CD4-positive, CD25-positive, alpha-beta regulatory T cell (primary cell): ENCODE data around the gene RHOT2. TPM values are rescaled to one million over a fixed set of nuclear protein-coding genes. Genes with fewer than 3 reads are reported as not detected.

Source experiments
- ATAC-seq, 2 donors: fragments of 150-1000 bp; cut with Tn5 transposase; one replicate each; pipeline ENCODE4 v1.10.0; 2021; ENCODE audit warnings: low read depth in 2 of 2, moderate number of reproducible peaks in 2 of 2, moderate library complexity in 1 of 2
- DNase-seq, 3 donors: peaks; one replicate each; pipeline versions ENCODE4 v3.0.0 to v3.0.0-alpha.2; 2012 to 2022; ENCODE audit warnings: mixed read lengths in 1 of 3
- H3K27ac ChIP-seq: one replicate; pipeline ENCODE4 v1.7.0; 2013; ENCODE audit warnings: mild to moderate bottlenecking, low read length; ENCODE audit not compliant: insufficient read depth, poor library complexity, severe bottlenecking
- H3K27me3 ChIP-seq: one replicate; pipeline ENCODE4 v1.7.0; 2013; ENCODE audit warnings: low read length; ENCODE audit not compliant: control insufficient read depth, insufficient read depth
- H3K36me3 ChIP-seq: one replicate; pipeline ENCODE4 v1.7.0; 2013; ENCODE audit warnings: mild to moderate bottlenecking, low read length, moderate library complexity; ENCODE audit not compliant: control insufficient read depth, insufficient read depth
- H3K4me1 ChIP-seq: 2 replicates; pipeline ENCODE4 v1.7.0; 2013; ENCODE audit warnings: mild to moderate bottlenecking, low read length; ENCODE audit not compliant: insufficient read depth, control insufficient read depth, poor library complexity, severe bottlenecking
- H3K4me3 ChIP-seq: one replicate; pipeline ENCODE4 v1.7.0; 2013; ENCODE audit warnings: low read depth, mild to moderate bottlenecking, low read length, moderate library complexity
- H3K9me3 ChIP-seq, 2 experiments: 1 replicate in 1 of 2; 2 replicates in 1 of 2; pipeline ENCODE4 v1.7.0; 2013; ENCODE audit warnings: low read length in 2 of 2, mild to moderate bottlenecking in 1 of 2, moderate library complexity in 1 of 2; ENCODE audit not compliant: control insufficient read depth in 2 of 2
- H3K27ac Mint-ChIP-seq, 3 donors: one replicate each; pipeline ENCODE4 v1.8.0; 2020 to 2022; ENCODE audit warnings: mild to moderate bottlenecking in 3 of 3, mixed read lengths in 3 of 3, moderate library complexity in 2 of 3
- H3K27me3 Mint-ChIP-seq: one replicate; pipeline ENCODE4 v1.8.0; 2022; ENCODE audit warnings: mild to moderate bottlenecking, mixed read lengths
- H3K36me3 Mint-ChIP-seq: one replicate; pipeline ENCODE4 v1.8.0; 2020; ENCODE audit warnings: mixed read lengths
- H3K4me1 Mint-ChIP-seq, 4 donors: one replicate each; pipeline ENCODE4 v1.8.0; 2020 to 2022; ENCODE audit warnings: mixed read lengths in 4 of 4, mild to moderate bottlenecking in 1 of 4
- H3K4me3 Mint-ChIP-seq, 4 donors: one replicate each; pipeline ENCODE4 v1.8.0; 2020 to 2022; ENCODE audit warnings: mild to moderate bottlenecking in 4 of 4, mixed read lengths in 4 of 4, moderate library complexity in 3 of 4
- H3K9me3 Mint-ChIP-seq, 7 donors: one replicate each; pipeline ENCODE4 v1.8.0; 2020 to 2022; ENCODE audit warnings: mixed read lengths in 7 of 7, mild to moderate bottlenecking in 3 of 7, moderate library complexity in 2 of 7
- polyA plus RNA-seq, 4 donors: library from polyadenylated mRNA; unstranded; fragments of 300-500 nt; fragmentation: Illumina TruSeq; gene quantifications; one replicate each; pipeline ENCODE4 v1.2.3, GENCODE V29; 2021
- total RNA-seq: library from RNA; stranded (reverse); gene quantifications from one replicate; pipeline ENCODE4 v1.2.3, GENCODE V29; 2022

Gene RHOT2
- total and polyA plus RNA-seq, 5 donors from 2014 or later, result 34.3 to 212 (median 41.8) TPM

DNA sequence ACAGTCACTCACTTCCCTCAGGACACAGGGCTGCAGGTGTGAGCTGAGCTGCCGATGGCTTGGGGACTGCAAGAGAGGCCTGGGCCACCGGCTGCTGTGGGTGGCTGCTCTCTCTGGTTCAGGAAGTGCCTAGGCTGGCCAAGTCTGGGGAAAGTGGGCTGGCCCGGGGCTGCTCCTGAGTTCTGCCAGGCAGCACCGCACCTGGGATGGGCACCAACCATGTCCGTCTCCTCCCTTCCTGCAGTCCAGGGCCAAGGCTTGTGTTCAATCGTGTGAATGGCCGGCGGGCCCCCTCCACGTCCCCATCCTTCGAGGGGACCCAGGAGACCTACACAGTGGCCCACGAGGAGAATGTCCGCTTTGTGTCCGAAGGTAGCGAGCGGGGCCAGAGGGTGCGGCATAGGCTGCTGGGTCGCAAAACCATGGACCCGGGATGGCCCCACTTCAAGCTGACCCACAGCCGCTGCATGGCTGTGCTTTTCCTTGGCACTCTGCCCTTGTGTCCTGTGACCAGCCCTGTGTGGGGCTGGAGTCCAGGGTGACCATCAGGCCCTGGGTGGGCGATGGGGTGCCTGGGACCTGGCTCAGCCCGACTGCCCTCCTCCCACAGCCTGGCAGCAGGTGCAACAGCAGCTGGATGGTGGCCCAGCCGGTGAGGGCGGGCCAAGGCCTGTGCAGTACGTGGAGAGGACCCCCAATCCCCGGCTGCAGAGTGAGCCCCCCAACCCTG lies 20.6 kb upstream of the RHOT2 start:
- Mint-ChIP-seq H3K27ac (no peak overlapping the region), H3K36me3 (no peaks in the 10 kb centered on the region), H3K4me1 (peaks cover 0 to 35% (median 3%) of the 10 kb centered on the region in 4 donors), H3K27me3 (no peaks in the 10 kb centered on the region), H3K4me3 (peak overlapping the region in 1 of 4 donors; percentile 16), H3K9me3 (no peaks in the 10 kb centered on the region)
- ATAC-seq (no peak), DNase-seq (no peak)
- Histone ChIP-seq H3K36me3 (no peaks in the 10 kb centered on the region), H3K27me3 (no peaks in the 10 kb centered on the region), H3K9me3 (no peaks in the 10 kb centered on the region), H3K4me1 (peaks cover 32% of the 10 kb centered on the region), H3K4me3 (no peak overlapping the region), H3K27ac (peak overlapping the region; percentile 91)

DNA sequence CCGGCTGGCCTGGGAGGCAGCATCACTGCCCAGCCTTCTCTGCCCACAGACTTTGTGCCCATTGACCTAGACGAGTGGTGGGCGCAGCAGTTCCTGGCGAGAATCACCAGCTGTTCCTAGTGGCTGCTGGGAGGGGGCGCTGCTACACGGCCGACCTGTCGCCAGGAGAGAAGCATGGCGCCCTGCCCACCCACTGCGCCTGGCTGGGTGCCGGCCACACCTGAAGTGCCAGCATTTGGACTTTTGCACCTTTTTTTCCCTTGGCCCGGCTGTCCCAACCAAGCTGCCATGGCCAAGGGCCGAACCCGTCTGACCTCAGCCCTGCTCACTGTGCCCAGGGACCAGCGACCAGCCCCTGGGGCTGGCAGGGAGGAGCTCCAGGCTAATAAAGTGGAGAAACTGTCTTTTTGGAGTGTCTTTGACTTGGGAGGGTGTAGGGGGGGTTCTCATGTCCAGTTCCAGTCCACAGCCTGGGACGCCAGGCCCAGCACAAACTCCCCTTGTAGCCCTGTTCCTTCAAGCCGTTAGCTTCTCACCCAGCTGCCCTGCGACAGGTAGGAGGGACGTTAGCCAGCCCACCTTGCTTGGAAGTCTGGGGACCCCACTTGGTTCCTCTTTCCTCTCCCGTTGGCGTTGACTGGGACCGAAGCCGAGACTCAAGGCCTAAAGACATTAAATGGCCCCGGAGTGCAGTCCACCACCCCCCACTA lies 19.7 kb upstream of the RHOT2 start:
- H3K4me3 ChIP-seq, result peak overlapping the region; percentile 61
- no peaks in the 10 kb centered on the region for H3K36me3 ChIP-seq
- peaks cover 23% of the 10 kb centered on the region for H3K4me1 ChIP-seq
- ATAC-seq (no peak), DNase-seq (peak in 2 of 3 donors; percentile 28 to 35)
- H3K27me3 ChIP-seq, result no peaks in the 10 kb centered on the region
- Mint-ChIP-seq H3K9me3 (no peaks in the 10 kb centered on the region), H3K4me3 (peak overlapping the region; percentile 47 to 80 (median 76)), H3K27ac (peak overlapping the region in 2 of 3 donors; percentile 54 to 71), H3K4me1 (peaks cover 0 to 31% (median 3%) of the 10 kb centered on the region in 4 donors), H3K36me3 (no peaks in the 10 kb centered on the region), H3K27me3 (no peaks in the 10 kb centered on the region)
- peak overlapping the region; percentile 91 for H3K27ac ChIP-seq
- no peaks in the 10 kb centered on the region for H3K9me3 ChIP-seq

DNA sequence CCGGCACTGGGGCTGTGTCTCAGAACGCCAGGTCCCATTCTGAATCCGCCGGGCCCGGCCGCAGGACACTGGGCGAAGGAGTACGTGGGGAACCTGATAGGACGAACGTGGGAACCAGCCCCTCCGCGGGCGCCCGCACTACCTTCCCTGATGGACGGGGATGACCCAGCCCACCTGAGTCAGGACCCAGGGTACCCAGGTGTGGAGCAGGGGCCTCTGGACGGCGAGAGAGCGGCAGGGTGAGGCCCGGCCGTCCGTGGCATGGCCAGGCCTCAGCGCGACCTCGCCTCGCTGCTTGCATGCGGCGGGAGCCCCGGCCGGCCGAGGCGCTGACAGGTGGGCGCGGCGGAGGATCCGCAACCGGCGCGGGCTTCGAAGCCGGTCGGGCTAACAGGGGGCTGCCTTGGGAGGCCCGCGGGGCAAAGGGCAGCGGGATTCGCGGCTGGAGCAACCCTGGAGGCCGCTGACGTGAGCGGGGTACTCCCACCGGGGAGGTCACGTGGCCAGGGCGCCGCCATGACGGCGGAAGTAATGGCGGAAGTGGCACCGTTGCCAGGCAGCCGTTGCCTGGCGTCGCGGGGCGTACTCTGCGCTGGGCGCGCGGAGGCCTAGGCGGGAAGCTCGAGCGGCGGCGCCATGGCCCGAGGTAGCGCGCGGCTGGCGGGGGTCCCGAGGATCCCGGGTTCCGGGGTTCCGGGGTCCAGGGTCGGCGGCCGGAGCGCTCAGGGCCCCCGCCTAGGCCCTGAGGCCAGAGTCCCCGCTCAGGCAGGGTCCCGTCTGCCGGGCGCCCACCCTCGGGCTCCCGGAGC lies 18.9 kb upstream of the RHOT2 start, which contains the start of gene WDR90:
TSS of gene WDR90 (plus strand) at position 585 of the 809 bp plus-strand sequence. CDS start at position 637, 52 bp downstream.
- H3K27me3 Mint-ChIP-seq, result no peaks in the 10 kb centered on the region
- no peaks in the 10 kb centered on the region for H3K36me3 ChIP-seq
- no peaks in the 10 kb centered on the region for H3K9me3 Mint-ChIP-seq
- H3K9me3 ChIP-seq, result no peaks in the 10 kb centered on the region
- peak within 1 kb of the TSS; percentile 54 to 71 (median 69) for H3K27ac Mint-ChIP-seq
- no peaks in the 10 kb centered on the region for H3K27me3 ChIP-seq
- no peaks in the 10 kb centered on the region for H3K36me3 Mint-ChIP-seq
- H3K4me3 Mint-ChIP-seq, result peak within 1 kb of the TSS; percentile 78 to 89 (median 84)
- peak; percentile 94 to 96 for ATAC-seq
- H3K4me3 ChIP-seq, result peak within 1 kb of the TSS; percentile 61
- peak within 1 kb of the TSS; percentile 91 for H3K27ac ChIP-seq
- peak; percentile 90 to 93 (median 93) for DNase-seq
- peaks cover 23% of the 10 kb centered on the region for H3K4me1 ChIP-seq
- H3K4me1 Mint-ChIP-seq, result peaks cover 0 to 26% (median 3%) of the 10 kb centered on the region in 4 donors

DNA sequence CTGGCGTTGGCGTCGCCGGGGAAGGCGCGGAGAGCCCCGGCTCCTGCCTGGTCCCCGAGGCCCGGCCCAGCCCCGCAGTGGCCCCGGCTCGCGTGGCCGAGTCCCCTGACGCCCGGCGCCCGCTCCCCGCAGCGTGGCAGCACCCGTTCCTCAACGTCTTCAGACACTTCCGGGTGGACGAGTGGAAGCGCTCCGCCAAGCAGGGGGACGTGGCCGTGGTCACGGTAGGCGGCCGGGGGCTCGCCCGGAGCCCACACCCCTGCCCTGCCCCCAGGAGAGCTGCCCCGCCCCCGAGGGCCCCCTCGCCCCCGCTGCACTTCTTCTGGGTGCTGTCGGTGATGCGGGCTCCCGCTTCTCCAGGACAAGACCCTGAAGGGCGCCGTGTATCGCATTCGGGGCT lies 18.3 kb upstream of the RHOT2 start:
- Mint-ChIP-seq H3K27me3 (no peaks in the 10 kb centered on the region), H3K4me3 (peak overlapping the region in 3 of 4 donors; percentile 58 to 73 (median 69)), H3K27ac (peak overlapping the region in 1 of 3 donors; percentile 7), H3K9me3 (no peaks in the 10 kb centered on the region), H3K4me1 (peaks cover 0 to 21% (median 3%) of the 10 kb centered on the region in 4 donors), H3K36me3 (no peaks in the 10 kb centered on the region)
- peak in 1 of 3 donors; percentile 16 for DNase-seq
- H3K27me3 ChIP-seq, result no peaks in the 10 kb centered on the region
- peak overlapping the region; percentile 91 for H3K27ac ChIP-seq
- H3K36me3 ChIP-seq, result no peaks in the 10 kb centered on the region
- H3K9me3 ChIP-seq, result no peaks in the 10 kb centered on the region
- no peak overlapping the region for H3K4me3 ChIP-seq
- peaks cover 23% of the 10 kb centered on the region for H3K4me1 ChIP-seq
- ATAC-seq, result no peak

DNA sequence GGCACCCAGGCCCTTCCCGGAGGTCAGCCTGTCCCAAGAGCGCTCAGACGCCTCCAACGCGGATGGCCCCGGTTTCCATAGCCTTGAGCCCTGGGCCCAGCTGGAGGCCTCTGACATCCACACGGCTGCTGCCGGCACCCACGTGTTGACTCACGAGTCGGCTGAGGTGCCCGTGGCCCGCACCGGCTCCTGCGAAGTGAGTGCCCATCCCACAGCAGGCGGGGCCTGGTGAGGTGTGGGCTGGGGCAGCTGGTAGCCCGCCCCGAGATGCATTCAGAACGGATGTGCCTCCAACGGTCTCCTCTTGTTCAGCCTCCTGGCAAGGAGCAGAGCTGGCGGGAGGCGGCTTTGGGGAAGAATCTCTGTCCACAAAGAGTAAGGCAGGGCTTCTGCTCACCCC lies 16.1 kb upstream of the RHOT2 start:
- no peaks in the 10 kb centered on the region for H3K36me3 Mint-ChIP-seq
- no peaks in the 10 kb centered on the region for H3K9me3 Mint-ChIP-seq
- Histone ChIP-seq H3K4me1 (peaks cover 23% of the 10 kb centered on the region), H3K27ac (no peak overlapping the region), H3K9me3 (no peaks in the 10 kb centered on the region), H3K4me3 (no peak overlapping the region), H3K27me3 (no peaks in the 10 kb centered on the region), H3K36me3 (no peaks in the 10 kb centered on the region)
- peaks cover 0 to 15% (median 3%) of the 10 kb centered on the region in 4 donors for H3K4me1 Mint-ChIP-seq
- ATAC-seq (no peak), DNase-seq (no peak)
- H3K27me3 Mint-ChIP-seq, result no peaks in the 10 kb centered on the region
- no peak overlapping the region for H3K4me3 Mint-ChIP-seq
- no peak overlapping the region for H3K27ac Mint-ChIP-seq

DNA sequence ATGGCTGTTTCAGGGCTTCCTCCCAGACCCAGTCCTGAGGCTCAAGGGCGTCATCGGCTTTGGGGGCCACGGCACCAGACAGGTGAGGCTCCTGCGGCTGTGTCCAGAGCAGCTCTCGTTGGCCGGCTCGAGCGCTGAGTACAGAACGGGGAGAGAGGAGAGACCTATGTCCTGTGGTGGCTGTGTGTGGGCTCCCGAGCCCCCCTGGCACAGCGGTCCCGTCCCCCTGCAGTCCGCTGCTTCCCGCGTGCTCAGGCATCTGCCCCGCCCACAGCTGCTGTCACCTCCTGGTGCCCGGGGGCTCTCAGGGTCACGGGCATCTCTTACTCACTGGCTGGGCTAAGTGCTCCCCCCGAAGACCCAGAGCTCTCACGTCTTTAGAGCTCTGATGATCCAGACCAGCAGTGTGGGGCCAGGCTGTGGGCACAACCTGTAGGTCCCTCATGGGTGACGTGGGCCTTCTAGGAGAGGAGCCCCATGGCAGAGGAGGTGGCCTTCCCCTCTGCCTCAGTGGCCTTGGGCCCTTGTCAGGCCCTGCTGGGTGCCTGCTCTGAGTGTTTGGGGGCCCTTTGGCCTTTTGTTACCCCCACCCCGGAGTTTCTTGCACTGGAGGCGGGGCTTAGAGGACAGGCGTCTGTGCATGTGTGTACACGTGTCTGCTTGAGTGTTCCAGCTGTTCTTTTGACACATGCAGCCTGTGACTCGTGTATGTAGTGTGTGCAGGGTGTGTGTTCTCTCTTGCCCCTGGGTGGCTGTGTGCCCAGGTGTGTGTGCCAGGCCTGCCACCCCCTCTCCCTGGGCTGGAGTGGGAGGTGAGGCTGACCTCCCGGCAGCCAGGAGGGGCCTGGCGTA lies 15.3 kb upstream of the RHOT2 start:
- Mint-ChIP-seq H3K9me3 (no peaks in the 10 kb centered on the region), H3K4me3 (no peak overlapping the region)

DNA sequence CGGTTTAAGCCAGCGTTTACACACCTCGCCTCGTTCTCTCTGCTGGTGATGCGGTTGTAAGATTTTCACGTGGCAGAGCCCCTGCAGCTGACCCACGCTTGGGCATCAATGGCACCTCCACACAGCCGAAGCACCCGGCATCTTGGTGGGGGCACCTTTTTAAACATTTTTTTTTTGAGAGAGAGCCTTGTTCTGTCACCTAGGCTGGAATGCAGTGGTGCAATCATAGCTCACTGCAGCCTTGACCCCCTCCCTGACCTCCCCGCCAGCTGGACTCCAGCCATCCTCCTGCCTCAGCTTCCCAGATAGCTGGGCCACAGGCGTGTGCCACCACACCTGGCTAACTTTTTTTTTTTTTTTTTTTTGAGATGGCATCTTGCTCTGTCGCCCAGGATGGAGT lies 13.9 kb upstream of the RHOT2 start:
- H3K9me3 ChIP-seq, result no peaks in the 10 kb centered on the region
- peaks cover 8% of the 10 kb centered on the region for H3K4me1 ChIP-seq
- no peaks in the 10 kb centered on the region for H3K27me3 ChIP-seq
- Mint-ChIP-seq H3K4me3 (peak overlapping the region in 1 of 4 donors; percentile 19), H3K4me1 (peaks cover 0 to 6% (median 0%) of the 10 kb centered on the region in 4 donors), H3K9me3 (no peaks in the 10 kb centered on the region), H3K36me3 (no peaks in the 10 kb centered on the region), H3K27ac (no peak overlapping the region), H3K27me3 (no peaks in the 10 kb centered on the region)
- no peak for DNase-seq
- no peak overlapping the region for H3K4me3 ChIP-seq
- H3K36me3 ChIP-seq, result no peaks in the 10 kb centered on the region
- no peak for ATAC-seq
- no peak overlapping the region for H3K27ac ChIP-seq

More for the DNA sequence above, 15.3 kb upstream of the RHOT2 start:
- Histone ChIP-seq H3K4me1 (peaks cover 21% of the 10 kb centered on the region), H3K4me3 (no peak overlapping the region), H3K9me3 (no peaks in the 10 kb centered on the region), H3K36me3 (no peaks in the 10 kb centered on the region), H3K27me3 (no peaks in the 10 kb centered on the region), H3K27ac (no peak overlapping the region)
- DNase-seq (no peak), ATAC-seq (no peak)
- Mint-ChIP-seq H3K27ac (no peak overlapping the region), H3K27me3 (no peaks in the 10 kb centered on the region), H3K36me3 (no peaks in the 10 kb centered on the region), H3K4me1 (peaks cover 0 to 14% (median 3%) of the 10 kb centered on the region in 4 donors)
